CD4-positive, alpha-beta T cell treated with Interleukin-6 for 4 hours (primary cell): ENCODE measurements around the gene FOXN3.
"Not testable (repeated sequence)": the region's sequence is repeated elsewhere in the genome, so short reads cannot be mapped to it uniquely, and the experiment has no call there.

ENCODE experiments used
- DNase-seq: peaks from one replicate; pipeline ENCODE4 v3.0.0-alpha.2; 2020; ENCODE audit warnings: mixed read lengths

The FOXN3 gene

DNA sequence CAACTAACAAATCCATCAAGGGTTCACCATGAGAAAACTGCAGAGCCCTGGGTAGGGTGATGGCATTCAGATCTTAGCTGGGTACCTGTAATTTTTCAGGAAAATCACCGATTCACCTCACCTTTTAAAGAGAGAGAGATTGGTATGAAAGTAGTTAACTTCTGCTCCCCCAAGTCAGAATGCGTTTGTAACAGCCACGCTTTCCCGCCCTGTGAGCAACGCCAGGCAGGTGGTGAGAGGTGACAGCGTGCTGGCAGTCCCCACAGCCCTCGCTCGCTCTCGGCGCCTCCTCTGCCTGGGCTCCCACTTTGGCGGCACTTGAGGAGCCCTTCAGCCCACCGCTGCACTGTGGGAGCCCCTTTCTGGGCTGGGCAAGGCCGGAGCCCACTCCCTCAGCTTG lies 305.8 kb downstream of the FOXN3 start:
- not testable (repeated sequence) for DNase-seq

DNA sequence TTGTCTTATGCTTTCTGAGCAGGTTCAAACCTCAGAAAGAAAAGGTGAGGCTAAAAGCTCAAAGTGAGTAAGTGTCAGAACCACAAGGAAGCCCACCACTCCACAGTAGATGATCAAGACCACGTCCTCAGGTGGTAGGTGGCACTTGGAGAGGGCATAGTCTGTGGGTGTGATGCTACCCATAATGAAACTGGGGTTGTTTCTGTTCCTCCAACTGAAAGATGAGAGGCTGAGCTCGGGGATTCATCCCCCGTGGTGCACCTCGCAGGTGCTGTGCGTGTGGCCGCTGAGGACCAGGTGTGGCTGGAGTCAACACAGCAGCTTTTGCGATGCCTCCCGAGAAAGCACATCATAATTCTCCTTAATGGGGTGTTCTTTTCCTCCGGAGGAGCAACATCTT lies 306.9 kb downstream of the FOXN3 start:
- DNase-seq, result no peak

DNA sequence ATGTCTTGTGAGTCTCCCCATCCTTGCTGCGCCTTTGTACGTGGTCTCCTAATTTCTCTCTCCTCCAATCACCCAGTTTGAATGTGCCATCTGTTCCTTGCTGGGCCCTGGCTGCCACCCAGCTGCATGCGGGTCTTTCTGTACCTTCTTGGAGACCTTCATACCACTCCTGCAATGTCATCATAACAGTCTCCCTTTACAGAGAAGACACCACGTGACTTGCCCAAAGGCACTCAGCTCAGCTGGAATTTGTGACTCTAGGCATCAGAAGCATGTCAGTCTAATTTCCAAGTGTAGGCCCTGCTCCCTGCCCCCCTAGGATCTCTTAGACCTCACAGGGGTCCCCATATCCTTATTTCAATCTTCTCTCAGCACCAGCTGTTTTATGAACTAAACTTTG lies 308.4 kb downstream of the FOXN3 start:
- no peak for DNase-seq

DNA sequence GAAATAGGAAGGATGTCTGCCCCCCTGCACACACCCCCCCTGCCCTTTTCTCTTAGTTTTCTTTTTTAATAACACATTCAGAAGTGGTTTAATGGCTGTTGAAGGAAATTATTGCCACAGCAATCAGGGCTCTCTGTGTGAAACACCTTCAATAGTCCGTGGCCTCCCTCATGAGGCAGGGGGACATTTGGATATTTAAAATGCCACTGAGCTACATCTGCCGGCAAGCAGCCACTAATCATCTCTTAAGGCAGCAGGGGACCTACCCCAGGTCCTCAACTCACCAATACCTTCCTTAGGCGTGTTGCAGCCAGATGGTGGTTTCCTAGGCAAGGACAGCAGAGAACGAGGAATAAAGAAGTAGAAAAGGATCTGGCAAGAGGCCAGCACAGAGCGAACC lies 309.4 kb downstream of the FOXN3 start:
- DNase-seq, result no peak
